Measurements from ENCODE around the gene NFKB2.

Gene NFKB2

DNA sequence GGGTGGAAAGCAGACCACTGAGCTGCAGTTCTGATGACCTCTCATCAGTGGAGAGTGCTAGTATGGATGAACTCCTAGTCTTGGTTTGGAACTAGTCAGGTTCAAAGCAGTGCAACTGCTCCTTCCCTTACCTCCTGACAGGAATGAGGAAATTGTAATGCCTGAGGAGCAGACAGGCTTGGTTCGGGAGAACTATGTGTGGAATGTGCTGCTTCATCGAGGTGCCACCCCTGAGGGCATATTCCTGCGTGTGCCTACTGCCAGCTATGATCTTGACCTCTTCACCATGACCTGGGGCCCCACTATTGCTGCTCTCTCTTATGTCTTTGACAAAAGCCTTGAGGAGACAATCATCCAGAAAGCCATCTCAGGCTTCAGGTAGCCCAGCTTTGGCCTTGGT is 27.4 kb upstream of the NFKB2 start:
- TF ChIP-seq, protein P1, sequence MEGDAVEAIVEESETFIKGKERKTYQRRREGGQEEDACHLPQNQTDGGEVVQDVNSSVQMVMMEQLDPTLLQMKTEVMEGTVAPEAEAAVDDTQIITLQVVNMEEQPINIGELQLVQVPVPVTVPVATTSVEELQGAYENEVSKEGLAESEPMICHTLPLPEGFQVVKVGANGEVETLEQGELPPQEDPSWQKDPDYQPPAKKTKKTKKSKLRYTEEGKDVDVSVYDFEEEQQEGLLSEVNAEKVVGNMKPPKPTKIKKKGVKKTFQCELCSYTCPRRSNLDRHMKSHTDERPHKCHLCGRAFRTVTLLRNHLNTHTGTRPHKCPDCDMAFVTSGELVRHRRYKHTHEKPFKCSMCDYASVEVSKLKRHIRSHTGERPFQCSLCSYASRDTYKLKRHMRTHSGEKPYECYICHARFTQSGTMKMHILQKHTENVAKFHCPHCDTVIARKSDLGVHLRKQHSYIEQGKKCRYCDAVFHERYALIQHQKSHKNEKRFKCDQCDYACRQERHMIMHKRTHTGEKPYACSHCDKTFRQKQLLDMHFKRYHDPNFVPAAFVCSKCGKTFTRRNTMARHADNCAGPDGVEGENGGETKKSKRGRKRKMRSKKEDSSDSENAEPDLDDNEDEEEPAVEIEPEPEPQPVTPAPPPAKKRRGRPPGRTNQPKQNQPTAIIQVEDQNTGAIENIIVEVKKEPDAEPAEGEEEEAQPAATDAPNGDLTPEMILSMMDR (IDR thresholded peaks at IDR 0.05; ENCODE audit: borderline replicate concordance, insufficient read depth, low read depth, low read length) = no peak
- H3K4me3 ChIP-seq (ENCODE audit: low read depth, low read length) = no peak overlapping the region

DNA sequence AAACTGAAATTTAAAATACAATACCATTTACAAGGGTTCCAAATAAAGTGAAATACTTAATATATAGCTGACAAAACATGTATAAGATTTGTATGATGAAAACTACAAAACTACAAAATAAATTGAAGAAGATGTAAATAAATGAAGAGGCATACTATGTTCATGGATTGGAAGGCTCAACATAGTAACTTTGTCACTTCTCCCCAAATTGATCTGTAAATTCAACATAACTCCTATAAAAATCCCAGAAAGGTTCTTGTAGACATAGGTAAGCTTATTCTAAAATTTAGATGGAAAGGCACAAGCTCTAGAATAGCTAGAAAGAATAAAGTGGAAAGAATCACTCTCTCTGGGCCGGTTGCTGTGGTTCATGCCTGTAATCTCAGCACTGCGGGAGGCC is 24.2 kb upstream of the NFKB2 start:
- no peak overlapping the region for H3K4me3 ChIP-seq (ENCODE audit: low read depth, low read length)
- TF ChIP-seq, protein P1 (IDR thresholded peaks at IDR 0.05; ENCODE audit: borderline replicate concordance, insufficient read depth, low read depth, low read length) = no peak

DNA sequence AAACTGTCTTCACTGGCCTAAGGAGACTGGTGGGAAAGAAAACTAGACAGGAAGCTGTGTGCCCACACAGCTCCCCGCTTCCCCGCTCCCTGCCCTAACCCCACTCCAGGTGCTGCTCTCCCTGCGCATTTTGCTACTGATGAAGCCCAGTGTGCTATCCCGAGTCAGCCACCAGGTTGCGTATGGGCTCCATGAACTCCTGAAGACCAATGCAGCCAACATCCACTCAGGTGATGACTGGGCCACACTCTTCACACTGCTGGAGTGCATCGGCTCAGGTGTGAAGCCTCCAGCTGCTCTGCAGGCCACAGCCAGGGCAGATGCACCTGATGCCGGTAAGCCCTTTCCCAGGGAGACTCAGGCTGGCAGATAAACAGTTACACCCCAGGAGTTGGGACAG is 20.3 kb upstream of the NFKB2 start:
- H3K4me3 ChIP-seq (ENCODE audit: low read depth, low read length) = no peak overlapping the region

DNA sequence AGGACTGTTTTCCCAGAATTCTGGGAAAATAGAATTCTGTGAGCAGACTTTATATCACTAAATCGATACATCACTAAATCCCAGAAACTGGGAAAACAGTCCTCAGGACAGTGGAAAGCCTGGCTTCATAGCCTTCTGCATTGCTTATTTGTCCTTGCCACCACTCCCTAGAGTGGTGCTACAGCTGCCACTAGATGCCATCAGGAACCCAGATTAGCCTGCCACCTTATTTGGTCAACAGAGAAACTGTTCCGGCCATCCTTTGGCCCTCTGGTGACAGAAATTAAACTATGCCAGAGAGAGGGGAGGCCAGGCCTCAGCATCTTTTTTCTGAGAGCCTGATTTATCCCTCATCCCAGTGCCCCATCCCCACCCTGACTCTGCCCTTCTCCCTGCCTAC is 19.6 kb upstream of the NFKB2 start:
- TF ChIP-seq, protein P1 (IDR thresholded peaks at IDR 0.05; ENCODE audit: borderline replicate concordance, insufficient read depth, low read depth, low read length) = no peak
- H3K4me3 ChIP-seq (ENCODE audit: low read depth, low read length) = no peak overlapping the region

More for the DNA sequence above, 20.3 kb upstream of the NFKB2 start:
- TF ChIP-seq, protein P1 (IDR thresholded peaks at IDR 0.05; ENCODE audit: borderline replicate concordance, insufficient read depth, low read depth, low read length) = no peak

DNA sequence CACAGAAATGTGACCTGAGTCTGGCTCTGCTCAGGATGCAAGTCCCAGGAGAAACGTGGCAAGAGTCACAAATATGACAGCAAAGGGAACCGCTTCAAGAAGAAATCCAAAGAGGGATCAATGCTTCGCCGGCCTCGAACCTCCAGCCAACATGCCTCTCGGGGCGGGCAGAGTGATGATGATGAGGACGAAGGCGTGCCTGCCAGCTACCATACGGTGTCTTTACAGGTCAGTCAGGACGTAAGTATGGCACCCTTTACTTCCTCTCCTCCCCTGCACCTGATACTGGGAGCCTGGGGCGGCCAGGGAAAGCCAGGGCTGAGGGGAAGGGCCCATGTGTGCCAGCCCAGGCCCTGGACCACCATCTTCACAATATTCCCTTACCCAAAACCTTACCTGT is 18.6 kb upstream of the NFKB2 start:
- TF ChIP-seq, protein P1 (IDR thresholded peaks at IDR 0.05; ENCODE audit: borderline replicate concordance, insufficient read depth, low read depth, low read length) = no peak
- H3K4me3 ChIP-seq (ENCODE audit: low read depth, low read length) = no peak overlapping the region

DNA sequence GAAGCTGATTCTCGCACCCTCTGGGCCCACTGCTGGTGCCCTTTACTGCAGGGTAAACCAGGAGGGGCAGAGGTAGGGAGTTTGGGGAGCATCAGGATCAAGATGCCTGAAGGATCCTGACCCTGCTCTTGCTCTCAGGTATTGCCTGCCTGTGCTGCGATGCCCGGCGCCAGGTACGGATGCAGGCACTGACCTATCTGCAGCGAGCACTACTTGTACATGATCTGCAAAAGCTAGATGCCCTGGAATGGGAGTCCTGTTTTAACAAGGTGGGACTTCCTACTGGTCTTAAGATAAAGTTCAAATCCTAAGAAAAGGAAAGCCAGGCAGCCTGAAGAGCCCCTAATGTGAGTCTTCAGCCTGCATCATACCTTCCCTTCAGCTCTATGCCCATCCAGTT is 16.1 kb upstream of the NFKB2 start:
- TF ChIP-seq, protein P1 (IDR thresholded peaks at IDR 0.05; ENCODE audit: borderline replicate concordance, insufficient read depth, low read depth, low read length) = no peak

DNA sequence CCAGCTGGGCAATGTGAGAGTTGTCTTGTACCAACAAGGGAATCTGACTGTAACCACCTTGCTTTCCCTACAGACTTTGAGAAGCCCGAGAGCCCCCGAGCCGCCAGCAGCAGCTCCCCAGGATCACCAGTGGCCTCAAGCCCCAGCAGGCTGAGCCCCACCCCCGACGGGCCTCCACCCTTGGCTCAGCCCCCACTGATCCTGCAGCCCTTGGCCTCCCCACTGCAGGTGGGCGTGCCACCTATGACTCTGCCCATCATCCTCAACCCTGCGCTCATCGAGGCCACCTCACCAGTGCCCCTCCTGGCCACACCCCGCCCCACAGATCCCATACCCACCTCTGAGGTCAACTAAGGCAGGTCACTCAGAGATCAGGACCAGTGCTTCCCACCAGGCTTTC is 13.5 kb upstream of the NFKB2 start:
- H3K4me3 ChIP-seq (ENCODE audit: low read depth, low read length) = no peak overlapping the region
- TF ChIP-seq, protein P1 (IDR thresholded peaks at IDR 0.05; ENCODE audit: borderline replicate concordance, insufficient read depth, low read depth, low read length) = no peak

More for the DNA sequence above, 16.1 kb upstream of the NFKB2 start:
- no peak overlapping the region for H3K4me3 ChIP-seq (ENCODE audit: low read depth, low read length)
